Neural progenitor cell (in vitro differentiated cells): ENCODE results near the gene KLHL29. TPM values are rescaled to one million over a fixed set of nuclear protein-coding genes. Genes with fewer than 3 reads are reported as not detected.
A peak's percentile ranks its signal among the peaks of the same experiment; 100 is the strongest.

Experiments used
- DNase-seq: peaks from one replicate; pipeline ENCODE4 v3.0.0-alpha.2; 2016; ENCODE audit warnings: low spot score
- H2AFZ ChIP-seq: fragments of 200-600 bp; sonication (generic); replicated peaks from 2 replicates; pipeline ENCODE4 v1.6.1; 2016; ENCODE audit warnings: antibody characterized with exemption
- H3F3A ChIP-seq: fragments of 200-600 bp; sonication (generic); 2 replicates; pipeline ENCODE4 v1.6.1; 2016; ENCODE audit warnings: antibody characterized with exemption, low read depth
- H3K27ac ChIP-seq: fragments of 200-600 bp; sonication (generic); 2 replicates; pipeline ENCODE4 v1.5.1; 2016; ENCODE audit warnings: mild to moderate bottlenecking
- H3K27me3 ChIP-seq: fragments of 200-600 bp; sonication (generic); 2 replicates; pipeline ENCODE4 v1.6.1; 2016; ENCODE audit warnings: mild to moderate bottlenecking, moderate library complexity
- H3K36me3 ChIP-seq: fragments of 200-600 bp; sonication (generic); 2 replicates; pipeline ENCODE4 v1.5.1; 2016
- H3K4me1 ChIP-seq: fragments of 200-600 bp; sonication (generic); 2 replicates; pipeline ENCODE4 v1.6.1; 2016; ENCODE audit warnings: mixed run types
- H3K4me2 ChIP-seq: fragments of 200-600 bp; sonication (generic); 2 replicates; pipeline ENCODE4 v1.6.1; 2016
- H3K4me3 ChIP-seq: fragments of 200-600 bp; sonication (generic); 2 replicates; pipeline ENCODE4 v1.5.1; 2016
- H3K79me2 ChIP-seq: fragments of 200-600 bp; sonication (generic); 2 replicates; pipeline ENCODE4 v1.6.1; 2016; ENCODE audit warnings: low read depth
- H3K9ac ChIP-seq: fragments of 200-600 bp; sonication (generic); 2 replicates; pipeline ENCODE4 v1.6.1; 2016
- H3K9me3 ChIP-seq: fragments of 200-600 bp; sonication (generic); 2 replicates; pipeline ENCODE4 v1.5.1; 2016; ENCODE audit warnings: low read depth
- H4K20me1 ChIP-seq: fragments of 200-600 bp; sonication (generic); 2 replicates; pipeline ENCODE4 v1.6.1; 2016; ENCODE audit warnings: low read depth
- H3K27ac Mint-ChIP-seq: 3 replicates; pipeline ENCODE4 v1.8.0; 2021; ENCODE audit warnings: mixed read lengths
- H3K27me3 Mint-ChIP-seq: 2 replicates; pipeline ENCODE4 v1.8.0; 2022; ENCODE audit warnings: low read depth, mild to moderate bottlenecking, inconsistent platforms, moderate library complexity, mixed read lengths; ENCODE audit not compliant: insufficient read depth
- H3K36me3 Mint-ChIP-seq: 3 replicates; pipeline ENCODE4 v1.8.0; 2021; ENCODE audit warnings: mixed read lengths
- H3K4me1 Mint-ChIP-seq: 3 replicates; pipeline ENCODE4 v1.8.0; 2021; ENCODE audit warnings: mixed read lengths
- H3K4me3 Mint-ChIP-seq: 3 replicates; pipeline ENCODE4 v1.8.0; 2021; ENCODE audit warnings: mild to moderate bottlenecking, moderate library complexity, mixed read lengths
- H3K9me3 Mint-ChIP-seq: 3 replicates; pipeline ENCODE4 v1.8.0; 2020; ENCODE audit warnings: mixed read lengths
- CTCF ChIP-seq: fragments of 200-600 bp; sonication (generic); IDR thresholded peaks from 2 replicates; pipeline ENCODE4 v1.5.1; 2017; ENCODE audit warnings: antibody characterized with exemption, mild to moderate bottlenecking
- EZH2 ChIP-seq: fragments of 200-600 bp; sonication (generic); IDR thresholded peaks from 2 replicates; pipeline ENCODE4 v1.6.1; 2017; ENCODE audit warnings: antibody characterized with exemption, mild to moderate bottlenecking, moderate library complexity
- EZH2phosphoT487 ChIP-seq: fragments of 200-600 bp; sonication (generic); IDR thresholded peaks from 2 replicates; pipeline ENCODE4 v1.6.1; 2017; ENCODE audit warnings: antibody characterized with exemption
- total RNA-seq: library from RNA; depleted of rRNA; stranded (reverse); fragments of >200 nt; gene quantifications from 2 replicates; pipeline ENCODE4 v1.2.3, GENCODE V29; 2015; ENCODE audit warnings: low replicate concordance

The KLHL29 gene
- total RNA-seq, 1 donor from 2014 or later = 1.6 TPM

- no peak overlapping the region for H3K4me3 Mint-ChIP-seq
- DNase-seq = no peak
- H3K9me3 ChIP-seq = no peaks in the 10 kb centered on the region
- H4K20me1 ChIP-seq = no peaks in the 10 kb centered on the region
- no peaks in the 10 kb centered on the region for H3K9me3 Mint-ChIP-seq
- H3K9ac ChIP-seq = no peak overlapping the region
- peaks cover 6% of the 10 kb centered on the region for H3K36me3 Mint-ChIP-seq
- no peak overlapping the region for H3K4me3 ChIP-seq
- H3K27ac Mint-ChIP-seq = peak overlapping the region; percentile 27
- no peak for TF ChIP-seq EZH2phosphoT487
- TF ChIP-seq CTCF = no peak
- TF ChIP-seq EZH2 = no peak
- peaks cover 17% of the 10 kb centered on the region for H3K4me1 Mint-ChIP-seq
- H3F3A ChIP-seq = no peaks in the 10 kb centered on the region
- no peaks in the 10 kb centered on the region for H3K27me3 ChIP-seq
- peaks cover 5% of the 10 kb centered on the region for H3K4me1 ChIP-seq
- H3K36me3 ChIP-seq = no peaks in the 10 kb centered on the region
- no peak overlapping the region for H2AFZ ChIP-seq
- H3K4me2 ChIP-seq = no peak overlapping the region
- H3K79me2 ChIP-seq = no peaks in the 10 kb centered on the region
- peaks cover 11% of the 10 kb centered on the region for H3K27me3 Mint-ChIP-seq
- H3K27ac ChIP-seq = no peak overlapping the region
Measured at GRCh38 chr2:23673082-23673481, 288.1 kb downstream of the KLHL29 start.

DNA sequence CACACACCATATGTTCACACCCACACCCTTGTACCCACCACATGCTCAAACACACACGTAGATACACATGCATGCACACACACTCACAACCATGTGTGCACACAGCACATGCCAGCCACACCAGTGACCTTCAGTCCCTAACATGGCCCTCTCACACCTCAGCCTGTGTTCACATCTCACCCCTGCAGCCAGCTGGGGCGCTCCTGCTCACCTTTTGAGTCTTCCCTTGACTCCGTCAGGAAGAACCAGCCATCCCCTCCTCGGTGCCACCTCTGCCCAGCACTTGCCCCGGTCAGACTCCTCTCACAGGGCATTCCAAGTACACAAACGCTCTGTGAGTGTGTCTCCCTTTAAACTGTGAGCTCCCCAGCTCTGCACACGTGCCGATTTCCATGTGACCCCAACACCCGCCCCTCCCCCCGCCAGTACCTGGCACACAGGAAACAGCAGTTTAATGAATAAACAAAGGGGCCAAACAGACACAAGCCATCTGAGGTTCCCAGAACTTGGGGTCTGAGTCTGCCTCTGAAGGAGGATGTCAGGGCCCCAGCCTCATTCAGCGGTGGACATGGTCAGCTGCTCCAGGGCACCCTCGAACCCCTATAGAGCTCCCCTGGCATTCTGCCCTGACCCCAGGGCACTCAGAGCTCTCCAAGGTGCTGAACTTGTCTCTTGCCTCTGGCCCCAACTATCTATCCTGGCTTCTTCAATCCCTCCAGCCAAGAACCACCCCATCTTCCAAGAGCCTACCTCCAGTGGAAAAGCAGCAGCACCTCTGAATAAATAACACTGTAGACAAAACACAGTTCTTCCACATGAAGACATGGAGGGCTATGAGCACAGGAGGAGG is 289.1 kb downstream of the KLHL29 start:
- no peaks in the 10 kb centered on the region for H3K79me2 ChIP-seq
- H3K27me3 ChIP-seq = no peaks in the 10 kb centered on the region
- H3K4me3 ChIP-seq = no peak overlapping the region
- peaks cover 17% of the 10 kb centered on the region for H3K4me1 Mint-ChIP-seq
- H3K36me3 ChIP-seq = no peaks in the 10 kb centered on the region
- H3K27ac Mint-ChIP-seq = peak overlapping the region; percentile 21
- no peak overlapping the region for H2AFZ ChIP-seq
- peaks cover 13% of the 10 kb centered on the region for H3K27me3 Mint-ChIP-seq
- no peak overlapping the region for H3K4me2 ChIP-seq
- no peak overlapping the region for H3K4me3 Mint-ChIP-seq
- no peaks in the 10 kb centered on the region for H3K9me3 ChIP-seq
- TF ChIP-seq CTCF (no peak), EZH2 (no peak)
- peaks cover 10% of the 10 kb centered on the region for H3K36me3 Mint-ChIP-seq
- peak; percentile 76 for DNase-seq
- no peaks in the 10 kb centered on the region for H3F3A ChIP-seq
- H3K9me3 Mint-ChIP-seq = peaks cover 3% of the 10 kb centered on the region
- no peak overlapping the region for H3K27ac ChIP-seq
- no peaks in the 10 kb centered on the region for H4K20me1 ChIP-seq
- peaks cover 5% of the 10 kb centered on the region for H3K4me1 ChIP-seq
- no peak overlapping the region for H3K9ac ChIP-seq

DNA sequence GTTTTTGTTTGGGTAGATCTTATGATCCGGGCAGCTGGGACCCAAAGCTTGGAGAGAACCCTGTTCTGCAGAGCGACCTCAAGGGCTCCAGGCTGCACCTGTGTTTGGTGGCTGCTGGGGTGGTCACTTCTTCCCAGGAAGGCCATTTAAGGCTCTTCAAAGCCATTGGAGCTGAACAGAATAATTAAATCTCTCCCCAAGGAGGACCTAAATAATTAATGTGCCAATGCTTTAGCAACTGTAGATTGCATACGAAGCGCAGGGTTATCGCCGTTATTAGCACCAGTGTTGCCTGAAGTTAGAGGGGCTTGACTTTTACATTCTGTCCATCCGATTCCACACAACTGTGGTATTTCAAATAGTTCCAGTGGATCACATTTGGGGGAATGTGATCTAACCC is 290.5 kb downstream of the KLHL29 start:
- no peaks in the 10 kb centered on the region for H3K79me2 ChIP-seq
- H3K27ac ChIP-seq = no peak overlapping the region
- no peak overlapping the region for H2AFZ ChIP-seq
- no peaks in the 10 kb centered on the region for H3F3A ChIP-seq
- H3K4me3 ChIP-seq = no peak overlapping the region
- H4K20me1 ChIP-seq = no peaks in the 10 kb centered on the region
- Mint-ChIP-seq H3K9me3 (peaks cover 3% of the 10 kb centered on the region), H3K27me3 (peaks cover 12% of the 10 kb centered on the region), H3K4me1 (peaks cover 11% of the 10 kb centered on the region), H3K4me3 (no peak overlapping the region), H3K36me3 (peaks cover 16% of the 10 kb centered on the region), H3K27ac (no peak overlapping the region)
- no peaks in the 10 kb centered on the region for H3K36me3 ChIP-seq
- H3K9ac ChIP-seq = no peak overlapping the region
- no peaks in the 10 kb centered on the region for H3K9me3 ChIP-seq
- peaks cover 5% of the 10 kb centered on the region for H3K4me1 ChIP-seq
- no peak overlapping the region for H3K4me2 ChIP-seq
- TF ChIP-seq EZH2phosphoT487 (no peak), CTCF (no peak), EZH2 (no peak)
- H3K27me3 ChIP-seq = no peaks in the 10 kb centered on the region
- DNase-seq = no peak
